ENCODE results near the gene TUBB4A.

DNA sequence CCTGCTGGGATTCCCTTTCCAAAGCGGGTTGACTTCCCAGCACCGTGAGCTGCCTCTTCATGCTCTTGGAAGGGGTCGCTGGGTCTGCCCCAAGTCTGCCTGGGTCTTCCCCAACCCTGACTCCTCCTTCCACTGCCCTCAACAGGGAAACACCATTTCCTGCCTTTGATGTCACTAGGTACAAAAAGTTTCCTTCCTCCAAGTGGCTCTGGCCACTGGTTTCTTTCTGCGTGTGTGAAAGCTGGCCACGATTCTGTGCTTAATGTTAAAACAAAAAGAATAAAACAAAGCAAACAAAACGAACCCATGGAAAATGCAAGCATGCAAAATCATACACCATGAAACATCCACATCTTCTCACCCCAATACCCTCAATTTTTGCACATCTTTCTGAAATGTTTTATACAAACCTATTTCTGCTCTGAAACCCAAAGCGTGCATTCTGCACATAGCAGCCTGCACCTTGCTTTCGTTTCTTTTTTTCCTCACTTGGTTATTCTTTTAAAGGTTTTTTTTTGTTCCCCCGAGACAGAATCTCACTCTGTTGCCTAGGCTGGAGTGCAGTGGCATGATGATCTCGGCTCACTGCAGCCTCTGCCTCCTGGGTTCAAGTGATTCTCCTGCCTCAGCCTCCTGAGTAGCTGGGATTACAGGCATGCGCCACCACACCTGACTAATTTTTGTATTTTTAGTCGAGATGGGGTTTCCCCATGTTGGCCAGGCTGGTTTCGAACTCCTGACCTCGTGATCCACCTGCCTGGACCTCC, 16.2 kb upstream of the TUBB4A start:
- TF ChIP-seq LARP7 (IDR thresholded peaks at IDR 0.05): no peak
- TF ChIP-seq, protein P1, sequence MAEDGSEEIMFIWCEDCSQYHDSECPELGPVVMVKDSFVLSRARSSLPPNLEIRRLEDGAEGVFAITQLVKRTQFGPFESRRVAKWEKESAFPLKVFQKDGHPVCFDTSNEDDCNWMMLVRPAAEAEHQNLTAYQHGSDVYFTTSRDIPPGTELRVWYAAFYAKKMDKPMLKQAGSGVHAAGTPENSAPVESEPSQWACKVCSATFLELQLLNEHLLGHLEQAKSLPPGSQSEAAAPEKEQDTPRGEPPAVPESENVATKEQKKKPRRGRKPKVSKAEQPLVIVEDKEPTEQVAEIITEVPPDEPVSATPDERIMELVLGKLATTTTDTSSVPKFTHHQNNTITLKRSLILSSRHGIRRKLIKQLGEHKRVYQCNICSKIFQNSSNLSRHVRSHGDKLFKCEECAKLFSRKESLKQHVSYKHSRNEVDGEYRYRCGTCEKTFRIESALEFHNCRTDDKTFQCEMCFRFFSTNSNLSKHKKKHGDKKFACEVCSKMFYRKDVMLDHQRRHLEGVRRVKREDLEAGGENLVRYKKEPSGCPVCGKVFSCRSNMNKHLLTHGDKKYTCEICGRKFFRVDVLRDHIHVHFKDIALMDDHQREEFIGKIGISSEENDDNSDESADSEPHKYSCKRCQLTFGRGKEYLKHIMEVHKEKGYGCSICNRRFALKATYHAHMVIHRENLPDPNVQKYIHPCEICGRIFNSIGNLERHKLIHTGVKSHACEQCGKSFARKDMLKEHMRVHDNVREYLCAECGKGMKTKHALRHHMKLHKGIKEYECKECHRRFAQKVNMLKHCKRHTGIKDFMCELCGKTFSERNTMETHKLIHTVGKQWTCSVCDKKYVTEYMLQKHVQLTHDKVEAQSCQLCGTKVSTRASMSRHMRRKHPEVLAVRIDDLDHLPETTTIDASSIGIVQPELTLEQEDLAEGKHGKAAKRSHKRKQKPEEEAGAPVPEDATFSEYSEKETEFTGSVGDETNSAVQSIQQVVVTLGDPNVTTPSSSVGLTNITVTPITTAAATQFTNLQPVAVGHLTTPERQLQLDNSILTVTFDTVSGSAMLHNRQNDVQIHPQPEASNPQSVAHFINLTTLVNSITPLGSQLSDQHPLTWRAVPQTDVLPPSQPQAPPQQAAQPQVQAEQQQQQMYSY (CRISPR knock-in tag; IDR thresholded peaks at IDR 0.05): no peak
- peak; percentile 46 for TF ChIP-seq RELA (IDR thresholded peaks at IDR 0.05; ENCODE audit: borderline replicate concordance, partially characterized antibody)
- TF ChIP-seq PML (IDR thresholded peaks at IDR 0.05; ENCODE audit: low read length): no peak

All from GM12878 (cell line).